GM12874 (cell line): Measurements from ENCODE around the gene PXN.

Experiments
- TF ChIP-seq, protein P1 (sequence below): IDR thresholded peaks from 2 replicates; pipeline ENCODE4 v1.5.1; 2011; ENCODE audit warnings: low read depth, mild to moderate bottlenecking, control low read depth, low read length, moderate library complexity; ENCODE audit not compliant: insufficient read depth

The PXN gene

DNA sequence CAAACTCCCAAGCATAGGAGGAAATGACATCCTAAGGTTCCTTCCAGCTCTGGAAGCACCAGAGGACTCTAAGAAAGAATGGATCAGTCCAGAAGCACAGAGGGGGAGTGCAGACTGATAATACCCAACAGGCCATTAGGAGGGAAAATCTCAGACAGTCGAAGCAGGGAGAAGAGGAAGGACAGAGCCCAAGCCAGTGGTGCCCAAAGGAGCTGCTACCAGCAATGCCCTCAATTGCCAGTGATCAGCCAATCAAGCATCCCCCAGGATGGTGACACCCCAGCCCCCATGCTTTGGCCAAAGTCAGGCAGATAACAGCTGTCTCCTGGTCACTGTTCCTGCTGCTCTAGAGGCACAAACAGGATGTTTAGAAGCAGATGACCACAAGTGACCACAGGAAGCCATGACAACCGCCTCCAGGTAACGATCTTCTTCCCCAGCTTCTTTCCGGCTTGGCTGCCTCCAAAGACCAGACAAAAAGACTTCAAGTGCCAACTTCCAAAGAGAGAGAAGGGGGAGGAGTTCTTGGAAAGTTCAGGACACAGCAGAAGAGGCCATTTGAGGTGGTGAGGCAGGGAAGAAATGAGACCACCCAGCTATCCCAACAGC, 16.2 kb downstream of the PXN start:
- TF ChIP-seq, protein P1, sequence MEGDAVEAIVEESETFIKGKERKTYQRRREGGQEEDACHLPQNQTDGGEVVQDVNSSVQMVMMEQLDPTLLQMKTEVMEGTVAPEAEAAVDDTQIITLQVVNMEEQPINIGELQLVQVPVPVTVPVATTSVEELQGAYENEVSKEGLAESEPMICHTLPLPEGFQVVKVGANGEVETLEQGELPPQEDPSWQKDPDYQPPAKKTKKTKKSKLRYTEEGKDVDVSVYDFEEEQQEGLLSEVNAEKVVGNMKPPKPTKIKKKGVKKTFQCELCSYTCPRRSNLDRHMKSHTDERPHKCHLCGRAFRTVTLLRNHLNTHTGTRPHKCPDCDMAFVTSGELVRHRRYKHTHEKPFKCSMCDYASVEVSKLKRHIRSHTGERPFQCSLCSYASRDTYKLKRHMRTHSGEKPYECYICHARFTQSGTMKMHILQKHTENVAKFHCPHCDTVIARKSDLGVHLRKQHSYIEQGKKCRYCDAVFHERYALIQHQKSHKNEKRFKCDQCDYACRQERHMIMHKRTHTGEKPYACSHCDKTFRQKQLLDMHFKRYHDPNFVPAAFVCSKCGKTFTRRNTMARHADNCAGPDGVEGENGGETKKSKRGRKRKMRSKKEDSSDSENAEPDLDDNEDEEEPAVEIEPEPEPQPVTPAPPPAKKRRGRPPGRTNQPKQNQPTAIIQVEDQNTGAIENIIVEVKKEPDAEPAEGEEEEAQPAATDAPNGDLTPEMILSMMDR: no peak

DNA sequence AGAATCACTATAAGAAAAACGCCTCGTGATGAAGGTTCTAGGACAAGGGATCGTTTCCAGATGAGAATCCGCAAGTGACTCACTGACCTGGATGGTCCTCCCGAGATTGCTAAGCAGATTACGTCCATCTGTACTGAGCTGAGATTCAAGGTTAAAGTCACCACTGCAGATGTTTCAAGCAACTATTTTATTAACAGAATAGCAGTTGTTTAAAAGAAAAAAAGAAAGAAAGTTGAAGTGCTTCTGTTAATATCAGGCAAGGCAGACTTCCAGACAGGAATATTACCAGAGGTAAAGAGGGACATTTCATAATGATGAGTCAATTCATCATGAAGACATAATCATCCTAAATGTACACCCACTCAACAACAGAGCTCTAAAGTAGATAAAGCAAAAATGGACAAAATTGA, 17.9 kb downstream of the PXN start:
- TF ChIP-seq, protein P1: no peak

DNA sequence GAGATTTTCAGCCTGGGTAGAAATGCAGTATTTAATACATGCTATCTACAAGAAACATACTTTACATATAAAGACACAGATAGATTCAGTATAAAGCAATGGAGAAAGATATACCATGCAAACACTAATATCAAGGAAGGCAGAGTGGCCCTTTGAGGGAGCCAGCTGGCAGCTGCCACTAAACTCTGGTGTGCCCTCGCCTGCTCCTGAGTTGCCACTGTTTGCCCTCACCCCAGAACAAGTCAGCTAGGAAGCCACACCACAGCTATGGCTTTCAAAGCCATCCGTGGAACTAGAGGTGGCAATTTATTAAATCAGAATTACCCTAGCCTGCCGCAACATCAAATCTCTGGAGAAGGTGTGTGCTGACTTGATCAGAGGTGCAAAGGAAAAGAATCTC, 18.3 kb downstream of the PXN start:
- TF ChIP-seq, protein P1: no peak

DNA sequence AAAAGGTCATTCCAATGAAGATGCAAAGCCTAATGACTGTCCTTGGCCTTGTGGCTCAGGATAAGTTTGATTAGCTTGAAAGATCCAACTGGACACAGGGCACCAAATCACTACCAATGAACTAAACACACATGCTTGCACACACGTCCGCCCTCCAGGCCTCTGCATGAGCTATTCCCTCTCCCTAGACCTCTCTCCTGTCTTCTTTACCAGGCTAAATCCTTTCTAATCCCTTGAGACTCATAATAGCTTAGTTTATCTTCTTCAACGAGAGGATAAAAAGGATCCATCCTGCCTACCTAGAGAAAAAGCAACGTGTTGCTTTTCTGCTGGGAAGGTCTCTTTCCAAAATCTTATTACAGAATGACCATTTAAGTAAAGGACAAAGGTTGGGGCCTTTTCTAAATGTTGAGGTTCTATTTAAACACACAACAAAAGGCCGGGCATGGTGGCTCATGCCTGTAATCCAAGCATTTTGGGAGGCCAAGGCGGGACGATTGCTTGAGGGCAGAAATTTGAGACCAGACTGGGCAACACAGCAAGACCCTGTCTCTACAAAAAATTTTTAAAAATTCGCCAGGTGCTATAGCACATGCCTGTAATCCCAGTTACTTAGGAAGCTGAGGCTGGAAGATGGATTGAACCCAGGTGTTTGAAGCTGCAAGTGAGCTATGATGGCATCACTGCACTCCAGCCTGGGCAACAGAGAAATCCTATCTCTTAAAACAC, 22.4 kb downstream of the PXN start:
- TF ChIP-seq, protein P1: no peak

DNA sequence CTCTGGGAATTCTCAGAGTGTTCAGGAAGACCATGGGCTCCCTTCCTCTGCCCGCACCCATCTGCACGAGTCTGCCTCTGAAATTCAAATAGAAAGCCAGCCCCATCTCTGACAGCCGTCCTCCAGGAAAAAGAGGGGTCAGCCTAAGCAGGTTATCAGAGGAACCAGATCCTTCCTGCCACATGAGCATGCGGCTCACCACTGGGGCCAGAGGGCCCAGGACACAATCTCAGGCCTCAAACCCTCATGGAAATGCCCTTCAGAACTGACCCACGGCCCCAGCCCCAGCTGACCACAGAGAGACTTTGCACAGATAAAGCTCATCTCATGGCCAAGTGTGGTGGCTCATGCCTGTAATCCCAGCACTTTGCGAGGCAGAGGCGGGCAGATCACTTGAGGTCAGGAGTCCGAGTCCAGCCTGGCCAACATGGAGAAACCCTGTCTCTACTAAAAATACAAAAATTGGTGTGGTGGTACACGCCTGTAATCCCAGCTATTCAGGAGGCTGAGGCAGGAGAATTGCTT, 23.2 kb downstream of the PXN start:
- TF ChIP-seq, protein P1: no peak

DNA sequence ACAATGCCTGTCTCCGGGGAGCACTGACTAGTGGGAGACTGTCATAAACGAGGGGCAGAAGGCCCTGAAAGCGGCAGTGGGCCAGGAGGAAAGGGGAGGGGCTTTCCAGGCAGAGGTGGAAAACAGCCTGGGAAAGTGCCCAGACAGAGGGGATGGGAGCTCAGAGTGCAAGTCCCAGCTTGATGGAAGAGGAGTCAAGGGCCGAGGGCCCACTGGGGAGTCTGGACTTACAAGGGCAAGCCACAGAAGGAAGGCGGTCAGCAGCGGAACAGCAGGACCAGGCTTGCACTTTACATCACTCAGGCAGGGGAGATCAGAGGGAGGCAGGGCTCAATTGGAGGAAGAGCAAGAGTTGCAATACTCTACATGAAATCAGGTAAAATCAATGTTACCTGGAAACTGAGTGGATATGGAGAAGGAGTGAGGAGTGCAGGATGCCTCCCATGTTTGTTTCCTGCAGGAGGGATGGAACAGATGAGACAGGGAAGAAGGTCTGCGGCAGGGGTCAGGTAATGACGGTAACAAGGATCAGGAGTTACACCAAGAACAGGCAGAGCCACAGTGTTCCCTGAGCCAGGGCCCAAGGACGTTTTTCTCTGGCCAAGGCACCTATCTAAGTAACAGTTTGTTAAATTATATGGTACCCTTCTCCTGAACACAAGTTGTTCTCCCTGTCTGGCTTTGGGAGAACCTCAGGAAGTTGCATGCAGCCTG, 23.8 kb downstream of the PXN start:
- TF ChIP-seq, protein P1: no peak

DNA sequence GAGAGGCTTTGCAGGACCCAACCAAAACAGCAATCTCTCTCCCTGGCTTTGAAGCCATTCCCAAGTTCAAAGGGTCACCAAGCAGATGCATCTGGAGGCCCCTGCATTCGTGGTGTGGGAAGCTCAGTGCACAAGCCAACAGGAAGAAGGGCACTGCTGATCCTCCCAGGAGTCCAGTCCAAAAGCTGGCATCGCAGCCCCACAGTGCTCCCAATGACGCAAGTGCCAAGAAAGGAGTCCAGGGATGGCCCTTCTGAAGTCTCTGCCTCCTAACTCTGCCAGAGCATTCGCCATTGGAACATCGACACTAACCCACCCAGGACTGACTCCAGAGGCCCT, 25.1 kb downstream of the PXN start:
- TF ChIP-seq, protein P1: no peak
